HCT116 (cell line): Measurements from ENCODE around the gene NPNT. TPM values are rescaled to one million over a fixed set of nuclear protein-coding genes. Genes with fewer than 3 reads are reported as not detected.

ENCODE experiments used
- ATAC-seq: fragments of 200-7000 bp; cut with Tn5 transposase; 2 replicates; pipeline ENCODE4 v1.9.1; 2020; ENCODE audit warnings: mild to moderate bottlenecking, moderate library complexity
- BruUV-seq: library from RNA; stranded (reverse); fragments of 400-500 nt; replicated peaks from 2 replicates; lab custom pipeline; 2021; lab: Mats Ljungman, UMichigan
- CTCF ChIA-PET: fragments of 300-600 bp; sonication (Branson Sonifier 250); formaldehyde crosslinking; loops from one replicate; lab custom pipeline; 2021; ENCODE audit warnings: antibody characterized with exemption; lab: Charles Lee
- POLR2A ChIA-PET: fragments of 300-600, 350-600 bp; sonication (Branson Sonifier 250); formaldehyde crosslinking; loops from one replicate; lab custom pipeline; 2021; ENCODE audit warnings: antibody characterized with exemption; lab: Charles Lee
- RAD21 ChIA-PET, 2 experiments: fragments of 300-600 bp; sonication (Branson Sonifier 250); formaldehyde crosslinking; loops; one replicate each; lab custom pipeline; 2023; ENCODE audit warnings: low total read pairs in 2 of 2; ENCODE audit not compliant: uncharacterized antibody in 2 of 2, unreplicated experiment in 2 of 2, low non-redundant PET in 1 of 2; lab: Charles Lee
- DNase-seq: peaks from one replicate; pipeline ENCODE4 v3.0.0-alpha.2; 2010; ENCODE audit warnings: low read depth, low spot score
- H2AFZ ChIP-seq: fragments of 200-600 bp; shearing (Covaris generic), sonication (generic); 2 replicates; pipeline ENCODE4 v1.6.1; 2017; ENCODE audit warnings: low read depth, mixed run types, mixed read lengths, antibody characterized with exemption, low read length; ENCODE audit not compliant: poor library complexity, severe bottlenecking
- H3K27ac ChIP-seq: 2 replicates; pipeline ENCODE4 v1.5.1; 2012; ENCODE audit warnings: low read depth, low read length
- H3K27me3 ChIP-seq: fragments of 200-600 bp; sonication (generic); 2 replicates; pipeline ENCODE4 v1.6.1; 2016; ENCODE audit warnings: mixed run types, low read length, mixed read lengths; ENCODE audit not compliant: insufficient read depth
- H3K36me3 ChIP-seq, 2 experiments: fragments of 200-500 bp in 1 of 2; fragments of 200-600 bp in 1 of 2; sonication (Bioruptor generic) in 1 of 2; sonication (generic) in 1 of 2; 2 replicates each; pipeline versions ENCODE4 v1.5.1 to v1.6.1; 2014 to 2016; ENCODE audit warnings: low read length in 2 of 2, inconsistent platforms in 1 of 2, mixed read lengths in 1 of 2, mixed run types in 1 of 2; ENCODE audit not compliant: insufficient read depth in 2 of 2, control insufficient read depth in 1 of 2
- H3K4me1 ChIP-seq, 2 experiments: fragments of 200-600 bp in 1 of 2; sonication (generic) in 1 of 2; 2 replicates each; pipeline versions ENCODE4 v1.5.1 to v1.6.1; 2012 to 2017; ENCODE audit warnings: low read length in 2 of 2, inconsistent platforms in 1 of 2, mild to moderate bottlenecking in 1 of 2, mixed read lengths in 1 of 2, mixed run types in 1 of 2, moderate library complexity in 1 of 2; ENCODE audit not compliant: insufficient read depth in 2 of 2, control insufficient read depth in 1 of 2
- H3K4me2 ChIP-seq: fragments of 200-600 bp; sonication (generic); 2 replicates; pipeline ENCODE4 v1.6.1; 2017; ENCODE audit warnings: mixed run types, low read length, mixed read lengths
- H3K4me3 ChIP-seq, 2 experiments: fragments of 200-600 bp in 1 of 2; sonication (generic) in 1 of 2; replicated peaks in 1 of 2; 2 replicates each; pipeline ENCODE4 v1.5.1; 2011 to 2016; ENCODE audit warnings: low read length in 2 of 2, control low read depth in 1 of 2, low read depth in 1 of 2, mild to moderate bottlenecking in 1 of 2, mixed read lengths in 1 of 2, mixed run types in 1 of 2
- H3K79me2 ChIP-seq: fragments of 200-600 bp; sonication (generic); 2 replicates; pipeline ENCODE4 v1.6.1; 2017; ENCODE audit warnings: mild to moderate bottlenecking, mixed run types, low read length, moderate library complexity, mixed read lengths; ENCODE audit not compliant: insufficient read depth
- H3K9ac ChIP-seq: fragments of 200-600 bp; sonication (generic); 2 replicates; pipeline ENCODE4 v1.6.1; 2016; ENCODE audit warnings: low read length, mixed read lengths
- H3K9me2 ChIP-seq: fragments of 200-600 bp; sonication (generic), shearing (Covaris generic); 2 replicates; pipeline ENCODE4 v1.6.1; 2017; ENCODE audit warnings: mixed run types, mild to moderate bottlenecking, moderate library complexity; ENCODE audit not compliant: insufficient read depth
- H3K9me3 ChIP-seq, 2 experiments: fragments of 200-500 bp in 1 of 2; fragments of 200-600 bp in 1 of 2; sonication (Bioruptor generic) in 1 of 2; sonication (generic) in 1 of 2; 2 replicates each; pipeline ENCODE4 v1.6.1; 2014 to 2017; ENCODE audit warnings: low read length in 2 of 2, mixed read lengths in 2 of 2, inconsistent platforms in 1 of 2, low read depth in 1 of 2, mild to moderate bottlenecking in 1 of 2, mixed run types in 1 of 2, moderate library complexity in 1 of 2; ENCODE audit not compliant: control insufficient read depth in 1 of 2, insufficient read depth in 1 of 2
- H4K20me1 ChIP-seq: fragments of 200-600 bp; sonication (generic), shearing (Covaris generic); 2 replicates; pipeline ENCODE4 v1.6.1; 2017; ENCODE audit warnings: mixed run types, mild to moderate bottlenecking, moderate library complexity; ENCODE audit not compliant: insufficient read depth
- POLR2AphosphoS5 ChIP-seq: IDR thresholded peaks from 2 replicates; pipeline ENCODE4 v1.6.1; 2011; ENCODE audit warnings: mild to moderate bottlenecking, low read depth, low read length, moderate library complexity
- SRF ChIP-seq: IDR thresholded peaks from 2 replicates; pipeline ENCODE4 v1.6.1; 2012; ENCODE audit warnings: low read depth
- intact Hi-C: fragments of 100-400 bp; cut with micrococcal nuclease; formaldehyde crosslinking; loops from 2 replicates; pipeline ENCODE4 v1.10.0; 2022
- total RNA-seq: library from RNA; stranded (reverse); gene quantifications from one replicate; pipeline ENCODE4 v1.2.1, GENCODE V29; 2021; ENCODE audit not compliant: unreplicated experiment
- TF ChIP-seq, protein P1 (sequence below), 3 experiments: fragments of 200-600 bp in 1 of 3; sonication (generic) in 1 of 3; IDR thresholded peaks in 2 of 3; conservative IDR thresholded peaks in 1 of 3; 2 replicates each; pipeline ENCODE4 v1.5.1; 2012 to 2017; ENCODE audit warnings: low read depth in 2 of 3, low read length in 2 of 3, antibody characterized with exemption in 1 of 3, borderline replicate concordance in 1 of 3, control low read depth in 1 of 3, mild to moderate bottlenecking in 1 of 3, mixed read lengths in 1 of 3, mixed run types in 1 of 3, moderate library complexity in 1 of 3; ENCODE audit not compliant: insufficient read depth in 1 of 3
- TF ChIP-seq, protein P2 (sequence below): IDR thresholded peaks from 2 replicates; pipeline ENCODE4 v1.6.1; 2012
- TF ChIP-seq, protein P3 (sequence below): IDR thresholded peaks from 2 replicates; pipeline ENCODE4 v1.6.1; 2011; ENCODE audit warnings: mild to moderate bottlenecking, low read length, moderate library complexity; ENCODE audit not compliant: insufficient replicate concordance; ENCODE audit errors: extremely low read depth

Gene NPNT
- total RNA-seq, 1 experiment from 2014 or later, result 15.8 TPM

DNA sequence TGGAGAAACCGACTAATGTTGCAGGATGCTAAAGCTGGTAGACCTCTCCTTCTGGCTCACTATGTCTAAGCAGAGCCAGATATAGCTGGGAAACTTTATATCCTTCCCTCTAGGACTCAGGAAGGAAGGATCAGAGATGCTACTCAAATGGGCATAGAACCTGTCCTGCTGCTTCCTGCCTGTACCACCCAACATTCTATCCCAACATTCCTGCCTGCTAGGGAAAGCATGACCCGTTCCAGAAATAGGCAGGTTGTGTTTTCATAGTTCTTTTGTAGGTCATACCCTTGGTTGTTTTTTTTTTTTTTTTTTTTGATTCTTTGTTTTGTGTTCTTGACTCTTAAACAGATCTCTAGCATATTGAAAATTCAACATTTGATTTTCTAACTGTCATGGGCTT, 5.3 kb downstream of the NPNT start:
- POLR2A ChIA-PET, result no interaction called here
- no TSS peak for BruUV-seq
- H3K9me3 ChIP-seq, result no peaks in the 10 kb centered on the region
- RAD21 ChIA-PET, result no interaction called here
- no peak overlapping the region for H2AFZ ChIP-seq
- H3K4me1 ChIP-seq, result peaks cover 0 to 9% of the 10 kb centered on the region in 2 experiments; a peak in 1 of 4 replicates
- DNase-seq (no peak), ATAC-seq (no peak)
- no peaks in the 10 kb centered on the region for H4K20me1 ChIP-seq
- H3K9me2 ChIP-seq, result no peaks in the 10 kb centered on the region
- H3K9ac ChIP-seq, result no peak overlapping the region
- H3K27me3 ChIP-seq, result no peaks in the 10 kb centered on the region
- no peaks in the 10 kb centered on the region for H3K36me3 ChIP-seq
- no peak overlapping the region for H3K27ac ChIP-seq
- intact Hi-C loops, result no loop called here
- CTCF ChIA-PET, result no interaction called here
- TF ChIP-seq, protein P1, sequence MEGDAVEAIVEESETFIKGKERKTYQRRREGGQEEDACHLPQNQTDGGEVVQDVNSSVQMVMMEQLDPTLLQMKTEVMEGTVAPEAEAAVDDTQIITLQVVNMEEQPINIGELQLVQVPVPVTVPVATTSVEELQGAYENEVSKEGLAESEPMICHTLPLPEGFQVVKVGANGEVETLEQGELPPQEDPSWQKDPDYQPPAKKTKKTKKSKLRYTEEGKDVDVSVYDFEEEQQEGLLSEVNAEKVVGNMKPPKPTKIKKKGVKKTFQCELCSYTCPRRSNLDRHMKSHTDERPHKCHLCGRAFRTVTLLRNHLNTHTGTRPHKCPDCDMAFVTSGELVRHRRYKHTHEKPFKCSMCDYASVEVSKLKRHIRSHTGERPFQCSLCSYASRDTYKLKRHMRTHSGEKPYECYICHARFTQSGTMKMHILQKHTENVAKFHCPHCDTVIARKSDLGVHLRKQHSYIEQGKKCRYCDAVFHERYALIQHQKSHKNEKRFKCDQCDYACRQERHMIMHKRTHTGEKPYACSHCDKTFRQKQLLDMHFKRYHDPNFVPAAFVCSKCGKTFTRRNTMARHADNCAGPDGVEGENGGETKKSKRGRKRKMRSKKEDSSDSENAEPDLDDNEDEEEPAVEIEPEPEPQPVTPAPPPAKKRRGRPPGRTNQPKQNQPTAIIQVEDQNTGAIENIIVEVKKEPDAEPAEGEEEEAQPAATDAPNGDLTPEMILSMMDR (IDR thresholded peaks at IDR 0.05 in 2 of 3, conservative IDR thresholded peaks at IDR 0.05 in 1 of 3; ENCODE audit: borderline replicate concordance in 1 of 3, insufficient read depth in 1 of 3, low read depth in 2 of 3, low read length in 2 of 3), result no peak
- no peak for TF ChIP-seq POLR2AphosphoS5
- TF ChIP-seq SRF, result no peak
- TF ChIP-seq, protein P2, sequence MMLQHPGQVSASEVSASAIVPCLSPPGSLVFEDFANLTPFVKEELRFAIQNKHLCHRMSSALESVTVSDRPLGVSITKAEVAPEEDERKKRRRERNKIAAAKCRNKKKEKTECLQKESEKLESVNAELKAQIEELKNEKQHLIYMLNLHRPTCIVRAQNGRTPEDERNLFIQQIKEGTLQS, result no peak
- TF ChIP-seq, protein P3, sequence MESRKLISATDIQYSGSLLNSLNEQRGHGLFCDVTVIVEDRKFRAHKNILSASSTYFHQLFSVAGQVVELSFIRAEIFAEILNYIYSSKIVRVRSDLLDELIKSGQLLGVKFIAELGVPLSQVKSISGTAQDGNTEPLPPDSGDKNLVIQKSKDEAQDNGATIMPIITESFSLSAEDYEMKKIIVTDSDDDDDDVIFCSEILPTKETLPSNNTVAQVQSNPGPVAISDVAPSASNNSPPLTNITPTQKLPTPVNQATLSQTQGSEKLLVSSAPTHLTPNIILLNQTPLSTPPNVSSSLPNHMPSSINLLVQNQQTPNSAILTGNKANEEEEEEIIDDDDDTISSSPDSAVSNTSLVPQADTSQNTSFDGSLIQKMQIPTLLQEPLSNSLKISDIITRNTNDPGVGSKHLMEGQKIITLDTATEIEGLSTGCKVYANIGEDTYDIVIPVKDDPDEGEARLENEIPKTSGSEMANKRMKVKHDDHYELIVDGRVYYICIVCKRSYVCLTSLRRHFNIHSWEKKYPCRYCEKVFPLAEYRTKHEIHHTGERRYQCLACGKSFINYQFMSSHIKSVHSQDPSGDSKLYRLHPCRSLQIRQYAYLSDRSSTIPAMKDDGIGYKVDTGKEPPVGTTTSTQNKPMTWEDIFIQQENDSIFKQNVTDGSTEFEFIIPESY, result no peak
- no peaks in the 10 kb centered on the region for H3K79me2 ChIP-seq
- no peak overlapping the region for H3K4me2 ChIP-seq
- H3K4me3 ChIP-seq, result no peak overlapping the region
